NCI-H774 (cell line): ENCODE measurements around the gene POTEB2.
"Not testable (repeated sequence)": the region's sequence is repeated elsewhere in the genome, so short reads cannot be mapped to it uniquely, and the experiment has no call there.

Source experiments
- DNase-seq: peaks from one replicate; lab custom pipeline; 2025; lab: John Stamatoyannopoulos, UW

Gene POTEB2

GRCh38 chr15:20866214-20866613, at the start of gene POTEB2:
POTEB2 (minus strand) TSS chr15:20866314; CDS start chr15:20866281, 33 bp downstream.
- not testable (repeated sequence) for DNase-seq

- DNase-seq: not testable (repeated sequence)
Measured at GRCh38 chr15:20879916-20880315, 13.8 kb upstream of the POTEB2 start.

GRCh38 chr15:20878464-20878863, 12.3 kb upstream of the POTEB2 start:
- DNase-seq: not testable (repeated sequence)

DNA sequence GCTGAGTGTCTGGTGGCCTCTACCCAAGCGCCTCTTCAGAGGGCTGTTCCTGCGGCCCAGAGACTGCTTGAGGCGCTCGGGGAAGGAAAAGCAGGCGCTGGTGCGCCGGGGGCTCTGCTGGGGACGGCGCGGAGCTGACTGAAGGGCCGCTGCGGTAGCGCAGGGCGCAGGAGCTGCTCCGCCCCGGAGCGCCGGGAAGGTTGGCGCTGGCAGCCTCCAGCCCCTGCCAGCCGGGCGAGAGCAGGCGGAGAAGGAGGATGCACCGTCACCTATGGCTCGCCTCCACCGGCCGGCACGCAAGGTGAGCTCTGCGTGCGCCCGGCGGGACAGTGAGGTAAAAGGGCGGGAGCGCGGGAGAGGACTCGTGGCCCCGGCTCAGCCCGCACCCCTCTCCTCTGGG, 11.7 kb upstream of the POTEB2 start:
- not testable (repeated sequence) for DNase-seq
